ENCODE measurements around the gene MILR1.

Gene MILR1

DNA sequence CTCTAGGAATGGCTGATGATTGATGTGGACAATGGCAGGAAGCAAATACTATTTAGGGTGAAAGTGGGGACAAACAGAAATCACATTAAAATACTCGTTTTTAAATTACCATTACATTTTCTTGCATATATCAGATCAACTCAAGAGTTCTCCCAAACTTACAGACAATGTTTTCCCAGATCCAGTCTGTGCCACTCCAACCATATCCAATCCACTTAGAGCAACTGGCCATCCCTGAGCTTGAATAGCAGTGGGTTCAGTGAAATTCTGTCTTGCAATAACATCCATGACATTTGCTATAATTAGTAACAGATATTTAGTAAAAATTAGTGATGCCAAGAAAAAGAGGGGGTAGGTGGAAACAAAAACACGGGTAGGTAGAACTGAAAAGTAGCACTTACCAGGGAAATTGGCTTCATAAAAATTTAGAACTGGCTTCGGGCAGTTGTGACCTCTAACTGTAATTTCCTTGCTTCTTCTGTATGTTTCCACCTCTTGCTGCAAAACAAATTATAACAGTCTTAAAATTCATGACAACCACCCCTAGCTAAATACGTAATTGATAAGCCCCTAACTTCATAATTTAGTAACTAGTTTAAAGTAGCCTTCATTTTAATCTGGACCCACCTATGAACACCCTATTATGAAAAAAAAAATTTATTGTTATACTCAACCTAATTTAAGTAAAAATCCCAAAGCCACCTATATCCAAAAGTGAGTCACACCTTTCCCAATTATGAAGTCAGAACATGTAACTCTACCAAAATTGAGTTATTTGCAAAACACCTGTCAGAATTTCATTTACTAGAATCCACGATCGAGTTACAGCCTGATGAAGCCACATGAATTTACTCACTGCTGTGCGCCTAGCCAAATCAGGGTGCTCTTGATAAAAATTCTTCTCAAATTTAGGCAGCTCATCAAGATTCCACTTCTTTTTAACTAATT lies 55.2 kb downstream of the MILR1 start:
- DNase-seq, result no peak

DNA sequence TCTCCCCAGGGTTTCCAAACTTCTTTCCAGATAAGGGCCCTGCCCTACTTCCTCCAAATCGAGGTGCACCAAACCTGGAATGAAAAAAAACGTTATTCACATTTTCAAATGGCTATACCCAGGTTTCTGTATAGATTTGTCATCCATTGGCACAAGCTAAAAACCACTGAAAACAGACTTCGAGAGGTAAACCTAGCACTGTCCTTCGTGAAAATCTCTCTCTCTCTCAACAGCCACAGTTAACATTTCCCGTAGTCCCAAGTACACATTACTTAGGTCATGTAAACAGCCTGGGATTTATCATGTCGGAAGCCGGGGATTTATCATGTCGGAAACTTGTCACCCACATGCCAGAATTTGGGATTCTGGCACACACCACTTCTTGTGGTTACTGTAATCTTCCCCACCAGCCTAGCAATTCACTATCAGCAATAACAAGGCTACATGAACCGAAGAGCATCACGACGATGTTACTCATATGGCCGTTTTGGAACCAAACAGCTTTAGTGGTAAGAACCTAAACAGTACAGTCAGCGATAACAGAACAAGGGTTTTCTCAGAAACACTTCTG lies 55.9 kb downstream of the MILR1 start:
- DNase-seq, result no peak

DNA sequence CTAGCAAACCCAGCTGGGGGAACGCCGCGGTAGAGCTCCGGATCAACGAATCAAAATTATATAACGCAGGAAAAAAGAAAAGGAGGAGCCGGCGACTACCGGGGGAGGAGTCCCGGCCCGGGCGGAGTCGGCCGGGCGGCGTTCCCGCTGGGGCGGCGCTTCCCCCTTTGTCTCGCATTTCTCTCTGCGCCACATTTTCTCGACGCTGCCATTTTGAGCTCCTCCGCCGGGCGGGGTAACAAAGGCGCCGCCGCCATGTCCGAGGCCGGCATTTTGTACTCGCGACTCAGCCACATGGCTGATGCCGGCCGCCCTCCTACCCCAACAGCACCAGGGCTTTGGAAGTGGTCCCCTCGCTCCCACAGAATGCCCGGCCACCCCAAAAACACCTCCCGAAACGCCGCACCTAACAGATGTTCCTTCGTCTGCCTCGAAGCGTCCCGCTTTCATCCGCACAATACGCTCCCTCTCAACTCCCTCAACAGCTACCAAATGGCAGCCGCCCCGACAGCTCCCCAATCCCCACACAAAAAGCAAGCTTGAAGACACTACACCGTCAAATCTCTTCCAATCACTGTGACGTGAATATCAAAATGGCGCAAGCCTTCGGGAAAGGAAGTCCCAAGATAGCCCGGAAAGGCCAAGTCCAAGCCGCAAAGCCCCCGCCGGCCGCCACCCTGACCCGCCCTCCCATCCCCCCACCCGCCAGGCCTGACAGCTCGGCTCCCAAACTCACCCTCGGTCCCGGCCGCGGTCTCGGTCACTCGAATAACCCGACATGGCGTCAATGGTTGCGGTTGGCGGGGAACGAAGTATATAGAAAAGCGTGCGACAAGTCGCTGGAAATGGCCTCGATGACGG lies 56.7 kb downstream of the MILR1 start:
- DNase-seq, result peak; percentile 50

DNA sequence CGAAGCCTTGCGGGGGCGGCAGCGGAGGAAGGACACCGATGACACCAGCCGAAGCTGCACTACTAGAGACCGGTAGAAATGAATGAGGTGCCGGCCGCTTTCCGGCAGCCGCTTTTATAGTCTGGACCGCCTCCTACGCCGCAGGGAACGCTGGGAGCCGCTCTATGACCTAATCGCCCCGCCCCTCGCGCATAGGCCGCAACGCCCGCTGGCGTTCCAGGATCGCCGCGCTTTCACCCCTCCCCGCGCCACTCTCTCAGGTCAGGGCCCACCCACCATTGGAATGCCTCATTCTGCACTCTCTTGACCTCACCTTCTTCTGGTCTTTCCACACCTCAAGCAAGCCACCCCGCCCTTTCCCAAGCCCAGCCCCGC lies 57.3 kb downstream of the MILR1 start, which contains the start of gene DDX5:
DDX5 (minus strand) TSS at position 89 of the 375 bp plus-strand sequence. CDS start 170 bp downstream, outside the sequence.
- peak; percentile 95 for DNase-seq

DNA sequence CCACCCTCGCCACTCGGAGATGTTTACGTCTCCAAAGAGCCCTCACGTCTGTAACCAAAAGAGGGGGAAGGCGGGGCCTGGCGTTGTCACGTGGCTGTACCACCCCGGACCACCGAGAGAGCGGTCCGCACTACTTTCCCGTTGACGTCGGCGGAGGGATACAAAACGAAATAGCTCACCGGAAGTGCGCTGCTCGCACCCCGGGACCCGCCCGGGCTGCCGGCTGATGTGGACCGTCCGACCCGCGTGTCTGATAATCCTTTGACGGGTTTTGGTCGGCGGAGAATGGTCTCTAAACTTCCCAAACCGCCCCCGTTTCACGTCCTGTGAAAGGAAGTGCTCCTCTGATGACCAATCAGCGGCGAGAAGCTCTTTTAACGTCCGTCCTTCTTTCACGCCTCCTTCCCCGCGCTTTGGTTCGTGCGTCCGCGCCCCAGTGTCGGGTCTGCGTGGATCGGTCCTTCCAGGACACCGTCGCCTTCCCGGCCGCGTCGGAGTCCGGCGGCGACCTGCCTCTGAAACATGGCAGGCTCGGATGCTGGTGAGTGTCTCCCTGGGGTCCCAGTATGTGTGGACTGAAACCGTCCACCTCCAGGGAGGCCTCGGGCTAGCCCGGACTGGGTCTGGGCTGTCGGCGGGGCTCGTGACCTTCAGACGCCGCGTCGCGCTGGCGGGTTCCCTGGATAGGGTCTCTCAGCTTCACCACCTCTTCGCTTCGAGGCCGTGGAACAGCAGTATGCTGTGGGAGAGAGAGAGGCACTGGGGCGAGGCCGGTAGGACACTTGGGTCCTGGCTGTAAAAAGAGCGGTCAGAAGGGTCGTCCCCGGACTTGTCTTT lies 57.9 kb downstream of the MILR1 start, which contains the start of gene CEP95:
CEP95 (plus strand) TSS at position 402 of the 837 bp plus-strand sequence; CDS start at position 523, 121 bp downstream.
- DNase-seq, result peak; percentile 95

DNA sequence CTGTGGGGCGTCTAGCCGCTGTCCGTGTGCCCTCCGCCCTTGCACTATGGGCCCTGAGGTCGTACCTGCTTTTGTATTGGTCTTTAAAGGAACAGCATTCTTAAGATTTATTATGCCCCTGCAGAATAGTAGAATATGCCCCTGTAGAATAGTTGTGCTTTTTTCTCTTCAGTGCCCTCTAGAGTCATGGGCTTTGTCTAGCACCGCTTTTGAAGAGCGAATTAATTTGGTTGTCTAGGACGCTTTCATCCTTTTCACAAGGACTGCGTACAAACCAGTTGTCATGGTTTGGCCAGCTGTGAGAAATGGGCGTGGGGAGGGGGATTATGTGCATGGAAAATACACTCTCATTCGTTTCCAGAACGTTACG lies 58.5 kb downstream of the MILR1 start:
- DNase-seq, result peak; percentile 16

DNA sequence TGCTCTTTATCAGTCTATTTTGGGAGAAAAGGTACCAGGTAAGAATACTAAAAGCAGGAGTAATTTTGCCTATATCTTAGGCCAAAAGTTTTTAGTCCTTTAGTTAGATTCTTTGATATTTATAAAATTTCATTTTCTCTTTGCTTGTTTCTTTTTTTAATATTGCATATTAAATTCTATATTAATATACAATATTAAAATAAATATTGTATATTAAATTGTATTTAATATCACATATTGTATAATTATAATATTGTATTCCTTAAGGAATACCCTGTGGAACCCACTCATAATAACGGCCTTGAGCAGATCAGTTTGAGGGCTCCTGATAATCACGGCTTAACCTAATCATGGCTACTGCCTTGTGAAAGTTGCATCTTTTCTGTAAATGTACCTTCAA lies 59.8 kb downstream of the MILR1 start:
- no peak for DNase-seq

DNA sequence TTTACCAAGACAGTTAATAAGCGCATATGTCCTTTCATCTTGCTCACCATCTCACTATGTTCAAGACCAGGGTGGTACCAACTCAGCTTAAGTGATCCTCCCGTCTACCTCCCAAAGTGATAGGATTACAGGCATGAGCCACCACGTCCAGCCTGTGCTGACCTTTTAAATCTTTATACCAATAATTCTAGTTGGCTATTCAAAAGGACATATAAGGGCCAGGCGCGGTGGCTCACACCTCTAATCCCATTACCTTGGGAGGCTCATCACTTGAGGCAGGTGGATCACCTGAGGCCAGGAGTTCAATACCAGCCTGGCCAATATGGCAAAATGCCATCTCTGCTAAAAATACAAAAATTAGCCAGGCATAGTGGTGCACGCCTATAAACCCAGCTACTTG lies 60.3 kb downstream of the MILR1 start:
- no peak for DNase-seq

DNA sequence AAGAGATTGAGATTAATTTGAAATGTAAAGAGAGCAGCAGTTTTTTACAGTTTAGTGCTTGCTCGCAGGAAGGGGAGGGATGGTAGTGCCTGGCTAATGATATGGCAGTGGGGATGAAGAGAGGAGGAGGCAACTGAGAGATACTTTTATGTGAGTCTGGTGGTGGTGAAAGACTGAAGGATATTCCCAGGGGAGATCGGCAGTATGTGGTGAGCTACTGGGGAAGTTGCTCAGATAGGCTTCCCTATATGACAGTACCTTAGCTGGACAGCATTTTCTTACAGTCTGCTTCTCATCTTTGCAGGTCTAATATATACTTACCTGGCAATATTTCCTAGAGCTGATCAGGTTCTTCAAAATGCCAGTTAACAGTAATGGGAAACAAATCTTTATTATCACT lies 66.5 kb downstream of the MILR1 start:
- DNase-seq, result no peak

DNA sequence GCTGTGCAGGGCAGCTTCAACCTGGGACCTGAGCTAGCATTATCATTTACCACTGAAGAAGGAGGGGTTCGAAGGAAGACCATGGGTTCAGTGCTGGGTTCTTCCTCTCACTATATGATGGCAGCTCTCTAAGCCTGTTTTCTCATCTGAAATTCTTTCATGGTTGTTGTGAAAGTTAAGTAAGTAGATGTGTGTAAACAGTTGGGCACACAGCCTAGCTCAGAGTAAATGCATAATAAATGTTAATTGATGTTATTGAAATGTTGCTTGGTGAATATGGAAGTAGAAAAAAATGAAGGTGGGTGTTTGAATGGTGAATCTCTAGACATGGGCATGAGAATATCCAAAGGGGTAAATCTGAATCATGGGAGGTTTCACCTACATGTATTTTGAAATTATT lies 66.9 kb downstream of the MILR1 start:
- no peak for DNase-seq

Data from NCI-H2107 (cell line).